Forelimb muscle (tissue), 1 donor: ENCODE results near the gene PCYT2. TPM values are rescaled to one million over a fixed set of nuclear protein-coding genes. Genes with fewer than 3 reads are reported as not detected.

Experiments used
- DNase-seq: peaks from one replicate; pipeline ENCODE4 v3.0.0-alpha.2; 2013; ENCODE audit warnings: low read depth
- polyA plus RNA-seq: library from polyadenylated mRNA; unstranded; fragments of 120-200 nt; gene quantifications from one replicate; pipeline ENCODE4 v1.2.1, GENCODE V29; 2013; ENCODE audit not compliant: insufficient read length

The PCYT2 gene
- polyA plus RNA-seq, 1 donor = 9.6 TPM

DNA sequence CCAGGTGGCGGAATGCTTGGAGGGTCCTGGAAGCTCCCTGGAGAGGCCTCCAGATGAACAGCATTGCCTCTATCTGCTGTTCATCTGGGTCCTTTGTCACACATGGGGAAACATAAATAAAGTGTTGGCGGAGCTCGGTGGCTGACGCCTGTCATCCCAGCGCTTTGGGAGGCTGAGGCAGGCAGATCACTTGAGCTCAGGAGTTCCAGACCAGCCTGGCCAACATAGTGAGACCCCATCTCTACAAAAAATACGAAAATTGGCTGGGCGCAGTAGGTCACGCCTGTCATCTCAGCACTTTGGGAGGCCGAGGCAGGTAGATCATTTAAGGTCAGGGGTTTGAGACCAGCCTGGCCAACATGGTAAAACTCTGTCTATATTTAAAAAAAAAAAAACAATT, 33.7 kb upstream of the PCYT2 start:
- no peak for DNase-seq

DNA sequence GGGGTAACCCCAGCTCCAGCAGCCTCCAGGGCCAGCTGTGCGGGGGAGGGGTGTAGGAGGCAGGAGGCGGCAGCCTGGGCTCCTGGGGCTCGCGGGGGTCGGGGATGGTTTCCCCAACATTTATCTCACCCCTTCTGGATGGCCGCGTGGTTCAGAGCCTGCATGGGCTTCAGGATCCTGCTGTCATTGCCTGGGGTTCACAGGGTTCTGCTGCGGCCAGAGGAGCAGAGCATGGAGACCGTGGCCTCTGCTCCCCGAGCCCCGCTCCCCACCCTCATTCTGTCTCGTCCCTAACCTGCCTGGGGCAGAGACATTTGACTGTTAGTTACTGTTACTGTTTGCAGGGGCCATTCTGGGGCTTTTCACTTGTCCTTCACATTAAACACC, 31.0 kb upstream of the PCYT2 start:
- DNase-seq = no peak

DNA sequence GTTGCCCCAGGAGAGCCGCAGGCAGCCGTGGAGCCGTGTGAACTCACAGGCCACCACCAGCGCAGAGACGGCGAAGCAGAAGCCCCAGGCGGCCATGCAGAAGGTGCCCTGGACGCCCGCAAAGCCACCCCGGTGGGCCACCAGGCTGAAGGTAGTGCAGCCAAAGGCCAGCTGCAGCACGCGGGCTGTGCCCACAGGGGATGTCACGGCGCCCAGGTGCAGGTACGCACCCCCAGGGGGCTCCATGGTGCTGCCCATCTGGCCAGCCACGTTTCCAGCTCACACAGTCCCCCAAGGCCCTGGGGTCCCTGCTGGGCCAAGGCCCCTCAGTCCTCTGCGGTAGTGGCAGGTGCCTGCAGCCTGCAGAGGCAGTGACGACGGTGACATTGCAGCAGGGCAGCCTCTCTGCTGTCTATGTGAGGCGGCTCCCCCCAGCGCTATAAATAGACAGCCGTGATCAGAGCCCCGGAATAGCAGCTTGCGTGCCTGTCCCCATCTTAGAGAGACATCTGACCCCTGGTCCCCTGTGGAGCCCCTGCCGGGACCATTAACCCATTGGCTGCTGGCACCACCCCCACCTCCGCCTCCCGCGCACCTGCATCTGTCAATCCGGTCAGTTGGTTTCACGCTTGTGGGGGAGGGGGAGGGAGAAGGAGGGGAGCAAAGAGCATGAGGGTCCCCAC, 30.4 kb upstream of the PCYT2 start:
- no peak for DNase-seq

DNA sequence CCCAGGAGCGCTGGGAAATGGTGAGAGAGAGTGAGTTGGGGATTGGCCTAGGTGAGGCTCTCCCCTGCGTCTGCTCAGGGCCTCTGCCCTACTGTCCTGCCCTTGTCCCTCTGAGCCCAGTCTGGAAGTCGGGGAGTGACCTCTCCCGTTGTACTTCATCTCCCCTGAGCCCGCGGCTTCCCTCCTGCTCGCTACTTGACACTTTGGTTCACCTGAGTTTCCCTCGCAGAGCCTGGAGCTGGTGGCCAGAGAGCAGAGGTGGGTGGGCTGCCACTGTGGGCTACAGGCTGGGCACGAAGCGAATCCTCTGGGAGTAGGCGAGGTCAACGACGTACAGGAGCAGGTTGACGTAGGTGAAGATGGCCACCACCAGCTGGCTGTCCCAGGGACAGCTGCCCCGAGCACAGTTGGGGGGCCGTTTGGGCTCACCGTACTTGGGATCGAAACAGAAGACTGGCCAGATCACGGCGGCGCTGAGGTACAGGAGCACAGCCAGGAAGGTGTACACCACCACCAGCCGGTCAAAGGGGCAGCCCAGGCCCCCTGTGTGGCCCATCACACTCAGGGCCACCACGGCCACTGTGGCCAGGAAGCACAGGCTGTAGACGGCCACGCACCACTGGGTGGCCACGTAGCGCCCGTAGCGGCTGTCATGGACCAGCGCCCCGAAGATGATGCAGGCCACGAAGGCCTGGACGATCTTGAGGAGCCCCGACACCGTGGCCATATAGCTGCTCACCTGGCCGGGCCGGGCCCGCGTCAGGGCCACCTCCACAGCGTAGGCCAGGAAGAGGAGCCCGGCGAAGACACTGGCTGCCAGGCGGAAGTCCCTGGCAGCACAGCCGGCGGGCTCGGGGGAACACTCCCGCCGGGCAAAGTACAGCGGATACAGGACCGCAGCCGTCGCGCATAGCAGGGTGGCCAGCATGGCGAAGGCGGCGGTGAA, 29.6 kb upstream of the PCYT2 start:
- no peak for DNase-seq

DNA sequence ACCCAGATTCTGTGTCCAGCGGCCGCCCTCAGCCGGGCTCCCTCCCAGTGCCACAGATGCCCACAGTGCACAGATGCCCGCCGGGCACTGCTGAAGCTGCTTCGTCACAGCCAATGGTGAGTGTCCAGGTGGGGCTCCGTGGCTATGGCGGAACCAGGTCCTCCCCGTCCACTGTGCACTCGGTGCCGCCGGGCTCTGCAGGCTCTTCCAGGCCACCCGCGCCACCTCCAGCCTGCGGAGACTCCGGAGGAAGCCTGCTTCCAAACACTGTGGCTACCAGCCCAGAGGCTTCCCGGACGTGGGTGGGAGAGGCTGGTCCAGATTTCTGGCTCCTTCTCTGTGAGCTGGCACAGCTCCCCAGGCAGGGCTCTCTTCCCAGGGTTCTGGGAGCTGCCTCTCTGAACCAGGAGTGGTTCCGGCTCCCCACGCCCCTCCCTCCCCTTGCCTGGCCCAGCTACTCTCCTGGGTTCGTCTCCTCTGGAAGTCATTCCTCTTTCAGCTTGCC, 28.7 kb upstream of the PCYT2 start:
- DNase-seq = no peak

DNA sequence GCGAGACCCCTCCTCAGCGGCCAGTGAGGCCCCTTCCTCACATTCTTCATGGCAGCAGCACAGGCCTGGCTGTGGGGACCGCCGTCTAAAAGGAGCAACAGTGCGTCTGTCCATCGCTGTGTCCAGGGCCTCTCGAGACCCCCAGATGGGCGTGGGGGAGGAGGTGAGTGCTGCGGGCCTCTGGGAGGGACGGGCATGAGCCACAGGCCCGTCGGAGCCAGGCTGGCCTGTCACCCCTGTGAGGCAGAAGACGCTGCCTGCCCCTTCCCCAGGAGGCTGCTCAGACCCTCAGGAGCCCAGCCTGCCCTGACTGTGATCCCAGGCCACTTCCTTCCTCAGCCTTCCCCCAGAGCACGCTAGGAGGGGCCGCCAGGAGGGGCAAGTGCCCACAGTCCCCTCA, 28.0 kb upstream of the PCYT2 start:
- DNase-seq = no peak

DNA sequence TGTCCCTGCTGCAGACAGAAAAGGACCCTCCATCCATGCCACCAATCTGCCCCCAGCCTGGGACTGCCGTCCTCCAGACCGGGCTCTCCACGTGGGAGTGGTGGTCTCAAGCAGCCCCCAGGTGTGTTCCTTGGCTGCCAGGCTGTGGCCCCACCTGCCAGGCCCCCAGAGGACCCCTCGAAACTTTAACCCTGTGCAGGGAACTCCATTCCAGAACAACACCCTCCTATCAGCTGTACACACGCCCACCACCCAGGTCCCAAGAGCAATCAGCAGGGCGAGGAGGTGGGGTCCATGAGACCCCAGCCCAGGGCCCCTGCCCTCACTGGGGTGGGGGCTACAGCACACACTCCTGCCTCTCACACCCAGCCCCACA, 24.5 kb upstream of the PCYT2 start:
- no peak for DNase-seq

DNA sequence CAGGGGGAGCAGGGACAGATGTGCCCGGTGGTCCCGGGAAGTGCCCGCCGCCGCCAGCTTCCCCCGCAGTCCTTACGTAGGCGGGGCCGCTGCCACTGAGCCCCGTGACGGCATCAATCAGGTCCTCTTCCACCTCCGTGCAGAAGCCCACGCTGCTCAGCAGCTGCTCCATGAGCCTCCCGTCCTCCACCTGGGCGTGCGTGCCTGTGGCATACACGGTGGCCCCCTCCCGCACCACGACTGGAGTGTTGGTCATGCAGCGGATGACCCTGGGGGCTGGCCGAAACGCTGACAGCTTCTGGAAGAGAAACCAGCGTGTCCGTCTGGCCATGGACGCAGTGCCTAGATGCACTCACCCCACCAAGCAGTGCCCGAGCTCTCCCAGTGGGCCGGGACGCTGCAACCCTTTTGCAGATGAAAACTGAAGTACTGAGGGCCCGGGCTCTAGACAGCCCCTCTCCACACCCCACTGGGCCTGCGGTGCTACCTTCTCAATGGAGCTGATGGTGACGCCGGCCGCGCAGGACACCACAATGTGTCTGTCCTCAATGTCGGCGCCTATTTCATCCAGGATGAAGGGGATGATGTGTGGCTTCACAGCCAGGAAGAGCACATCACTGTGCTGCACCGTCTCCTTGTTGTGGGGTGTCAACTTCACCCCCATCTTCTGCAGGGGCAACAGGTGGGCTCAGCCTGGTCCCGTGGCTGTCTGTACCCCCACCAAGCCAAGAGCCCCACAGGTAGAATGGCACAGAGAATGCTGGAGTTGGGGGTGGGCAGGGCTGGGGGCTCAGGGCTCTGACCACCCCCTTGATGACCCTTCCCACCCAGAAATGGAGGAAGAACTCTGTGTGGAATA, 23.9 kb upstream of the PCYT2 start:
- no peak for DNase-seq

DNA sequence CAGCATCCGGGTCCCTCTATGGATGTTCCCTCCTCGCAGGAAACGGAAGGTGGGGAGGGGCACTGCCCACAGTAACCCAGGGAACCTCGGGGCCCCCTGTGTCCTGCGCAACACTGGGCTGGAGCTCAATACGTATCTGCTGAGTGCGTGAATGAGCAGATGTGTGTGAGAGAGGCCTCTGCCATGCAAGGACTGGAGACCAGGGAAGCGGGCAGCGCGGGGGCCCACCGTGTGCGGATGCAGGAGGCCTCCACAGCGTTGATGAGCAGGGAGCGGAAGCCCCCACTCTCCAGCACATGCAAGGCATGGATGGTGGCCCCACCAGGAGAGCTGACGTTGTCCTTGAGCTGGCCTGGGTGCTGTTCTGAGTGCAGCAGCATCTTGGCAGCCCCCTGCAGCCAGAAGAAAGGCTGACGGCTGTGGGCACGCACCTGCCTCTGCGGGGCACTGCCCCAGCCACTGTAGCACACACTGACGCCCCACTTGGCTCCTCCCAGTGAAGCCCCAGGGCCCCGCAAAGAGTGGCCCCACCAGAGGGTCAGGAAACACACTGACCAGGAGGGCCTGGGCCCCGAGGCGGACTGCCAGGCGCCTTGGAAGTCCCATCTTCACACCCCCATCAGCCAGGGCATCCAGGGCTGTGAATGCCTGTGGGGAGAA, 23.0 kb upstream of the PCYT2 start:
- no peak for DNase-seq

DNA sequence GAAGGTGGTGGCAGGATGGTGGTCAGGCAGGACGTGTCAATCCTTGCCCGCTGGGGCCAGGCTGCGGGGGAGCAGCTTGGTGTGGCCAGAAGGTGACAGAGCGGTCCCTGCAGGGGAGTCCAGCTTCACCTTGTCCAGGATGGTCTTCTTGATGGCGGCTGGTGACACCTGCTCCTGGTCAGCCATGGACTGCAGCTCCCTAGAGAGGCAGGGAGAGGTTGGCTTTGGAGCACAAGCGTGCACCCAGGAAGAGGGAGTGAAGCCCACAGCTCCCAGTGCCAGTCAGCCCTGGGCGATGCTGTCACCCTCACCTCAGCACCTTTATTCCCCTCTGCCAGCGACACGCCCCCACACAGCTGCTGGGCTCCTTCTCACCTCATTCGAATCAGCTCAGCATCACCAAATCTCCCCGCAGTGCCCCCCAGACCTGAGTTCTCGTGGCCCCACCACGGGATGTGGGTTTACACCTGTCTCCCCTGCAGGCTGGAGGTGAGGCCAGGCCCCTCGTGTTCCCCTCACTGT, 22.0 kb upstream of the PCYT2 start:
- no peak for DNase-seq

DNA sequence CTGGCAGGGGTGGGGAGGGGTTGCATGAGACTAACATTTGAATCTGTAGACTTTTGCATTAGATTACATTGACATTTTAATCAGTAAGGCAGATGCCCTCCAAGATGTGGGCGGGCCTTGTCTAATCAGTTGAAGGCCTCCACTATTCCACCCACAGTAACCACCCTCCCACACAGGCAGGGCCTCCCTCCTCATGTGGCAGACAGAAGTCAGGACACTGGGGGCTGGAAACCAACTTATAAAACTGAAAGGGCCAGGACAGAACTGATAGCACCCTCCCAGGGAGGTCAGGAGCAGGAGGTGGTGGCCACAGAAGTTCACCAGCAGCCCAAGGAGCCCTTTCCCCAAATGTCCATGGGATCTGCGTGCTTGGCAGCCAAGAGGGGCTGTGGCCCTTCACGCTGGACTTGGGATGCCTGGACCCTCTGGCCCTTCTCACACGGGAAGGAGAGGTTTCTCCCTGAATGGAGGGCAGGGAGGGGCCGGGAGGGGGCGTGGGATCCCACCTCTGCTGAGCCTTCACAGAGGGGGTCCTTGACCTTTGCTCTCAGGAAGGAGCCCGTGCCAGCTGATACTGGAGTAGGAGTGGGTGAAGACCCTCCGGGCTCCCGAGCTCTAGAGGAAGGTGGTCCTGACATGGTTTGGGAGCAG, 21.3 kb upstream of the PCYT2 start:
- no peak for DNase-seq

DNA sequence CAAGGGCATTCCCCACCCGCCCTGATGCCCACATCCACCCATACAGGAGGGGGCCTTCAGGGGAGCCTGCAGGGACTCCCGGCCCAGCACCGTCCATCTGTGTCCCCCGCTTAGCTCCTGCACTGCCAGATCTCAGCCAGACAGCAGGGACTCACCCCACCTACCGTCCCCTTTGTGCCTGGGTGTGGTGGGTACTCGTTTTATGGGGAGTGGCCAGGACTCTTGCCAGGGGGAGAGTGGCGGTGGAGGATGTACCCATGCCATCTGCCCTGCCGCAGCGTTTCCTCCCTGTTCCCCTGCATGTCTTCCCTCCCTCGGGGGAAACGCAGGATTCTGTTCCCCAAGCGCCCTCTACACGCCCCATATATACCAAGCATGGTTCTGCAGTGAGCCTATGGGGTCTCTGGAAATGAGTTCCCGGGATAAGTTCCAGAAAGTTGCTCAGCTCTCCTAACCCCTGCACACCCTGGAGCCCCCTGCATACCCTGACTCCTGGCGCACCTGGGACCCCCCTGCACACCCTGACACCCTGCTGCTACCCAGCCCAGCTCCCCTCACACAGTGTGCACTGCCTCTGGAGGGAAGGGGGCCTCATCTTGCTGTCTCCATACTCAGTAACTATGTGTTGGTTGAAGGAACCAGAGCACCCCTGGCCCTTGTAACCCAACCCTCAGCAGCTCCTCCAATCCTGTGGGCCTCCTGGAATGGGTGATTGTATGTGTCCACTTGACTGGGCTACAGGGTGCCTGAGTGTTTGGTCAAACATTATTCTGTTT, 20.5 kb upstream of the PCYT2 start:
- no peak for DNase-seq

DNA sequence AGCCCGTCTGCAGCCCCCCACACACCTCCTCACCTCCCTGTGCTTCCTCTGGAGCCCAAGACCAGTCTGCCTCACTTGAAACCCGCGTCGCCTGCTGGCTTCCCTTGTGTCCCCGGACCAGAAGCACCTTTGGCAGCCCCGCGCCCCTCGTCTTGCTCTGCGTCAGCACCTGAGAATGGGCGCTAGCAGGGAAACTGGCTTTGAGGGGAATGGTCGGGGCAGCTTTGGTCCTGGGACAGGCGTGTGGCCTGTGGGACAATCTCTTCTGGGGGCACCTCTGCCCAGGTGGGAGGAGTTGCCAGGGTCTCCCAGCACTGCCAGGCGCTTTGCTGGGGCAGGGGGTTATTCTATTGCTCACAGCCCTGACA, 20.0 kb upstream of the PCYT2 start:
- no peak for DNase-seq

DNA sequence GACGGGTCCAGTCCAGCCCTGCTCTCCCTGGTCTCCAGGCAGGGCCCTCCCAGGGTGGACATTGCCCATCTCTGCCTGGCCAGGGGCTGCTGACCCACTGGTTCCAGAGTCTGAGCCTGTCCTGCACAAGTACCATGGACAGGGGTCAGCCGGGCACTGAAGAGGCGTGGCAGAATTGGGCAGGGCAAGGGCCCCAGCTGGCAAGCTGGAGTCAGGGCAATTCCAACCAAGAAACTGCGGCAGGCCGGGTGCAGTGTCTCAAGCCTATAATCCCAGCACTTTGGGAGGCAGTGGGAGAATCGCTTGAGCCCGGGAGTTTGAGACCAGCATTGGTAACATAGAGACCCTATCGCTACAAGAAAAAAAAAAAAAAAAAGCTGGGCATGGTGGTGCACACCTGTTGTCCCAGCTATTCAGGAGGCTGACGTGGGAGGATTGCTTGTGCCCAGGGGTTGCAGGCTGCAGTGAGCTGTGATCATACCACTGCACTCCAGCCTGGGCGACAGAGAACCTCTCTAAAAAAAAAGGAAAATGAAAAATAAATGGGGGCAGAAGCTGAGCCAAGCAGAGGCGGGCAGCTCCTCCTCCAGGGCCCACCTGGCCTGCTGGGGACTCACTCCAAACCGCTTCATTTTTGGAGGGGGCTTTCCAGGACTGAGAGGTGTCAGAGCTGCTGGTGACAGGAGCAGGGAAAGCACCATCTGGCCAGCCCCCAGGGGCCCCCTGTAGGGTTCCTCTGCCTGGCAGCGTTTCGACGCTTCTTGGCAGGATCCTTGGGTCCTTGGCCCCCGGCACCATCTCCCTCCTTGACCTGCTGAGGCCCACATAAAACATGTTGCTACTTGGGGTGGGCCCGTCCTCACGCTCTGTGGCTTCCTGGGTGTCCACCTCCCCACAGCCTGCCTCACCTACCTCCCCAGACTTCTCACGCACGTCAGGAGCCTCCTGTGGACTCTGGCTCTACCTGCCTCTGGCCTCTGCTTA, 19.2 kb upstream of the PCYT2 start:
- DNase-seq = no peak

DNA sequence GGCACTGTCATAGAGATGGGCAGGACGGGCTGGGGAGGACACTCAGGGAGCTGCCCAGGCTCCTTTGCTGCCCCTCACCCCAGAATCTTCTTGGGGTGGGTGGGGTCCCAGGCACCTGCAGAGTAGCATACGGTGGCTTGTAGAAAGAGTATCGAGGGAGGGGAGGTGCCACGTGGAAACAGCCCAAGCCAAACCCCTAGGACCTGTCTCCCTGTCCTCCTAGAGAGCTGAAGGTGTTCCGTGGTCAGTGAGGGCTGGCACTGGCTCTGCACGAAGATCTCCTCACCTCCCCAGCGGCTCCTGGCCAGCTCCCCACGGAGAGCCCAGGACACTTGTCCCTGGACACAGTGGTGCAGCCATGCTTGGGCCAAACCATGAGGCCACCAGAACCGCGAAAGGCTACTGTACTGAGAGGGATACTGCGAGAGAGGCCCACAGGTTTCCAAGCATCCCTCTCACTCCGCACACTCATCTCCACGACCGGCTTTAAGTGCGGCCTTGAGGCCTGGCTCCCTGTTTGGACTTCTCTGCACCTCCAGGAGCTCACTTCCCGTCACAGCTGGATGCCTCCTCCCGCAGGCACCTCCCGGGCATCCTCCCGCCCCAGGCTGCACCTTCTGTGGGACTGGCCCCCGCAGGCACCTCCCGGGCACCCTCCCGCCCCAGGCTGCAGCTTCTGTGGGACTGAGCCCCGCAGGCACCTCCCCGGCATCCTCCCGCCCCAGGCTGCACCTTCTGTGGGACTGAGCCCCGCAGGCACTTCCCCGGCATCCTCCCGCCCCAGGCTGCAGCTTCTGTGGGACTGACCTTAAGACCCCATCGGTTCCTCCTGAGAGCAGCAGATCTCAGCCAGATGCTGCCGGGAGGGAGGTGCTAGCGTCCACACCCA, 18.3 kb upstream of the PCYT2 start:
- DNase-seq = no peak

DNA sequence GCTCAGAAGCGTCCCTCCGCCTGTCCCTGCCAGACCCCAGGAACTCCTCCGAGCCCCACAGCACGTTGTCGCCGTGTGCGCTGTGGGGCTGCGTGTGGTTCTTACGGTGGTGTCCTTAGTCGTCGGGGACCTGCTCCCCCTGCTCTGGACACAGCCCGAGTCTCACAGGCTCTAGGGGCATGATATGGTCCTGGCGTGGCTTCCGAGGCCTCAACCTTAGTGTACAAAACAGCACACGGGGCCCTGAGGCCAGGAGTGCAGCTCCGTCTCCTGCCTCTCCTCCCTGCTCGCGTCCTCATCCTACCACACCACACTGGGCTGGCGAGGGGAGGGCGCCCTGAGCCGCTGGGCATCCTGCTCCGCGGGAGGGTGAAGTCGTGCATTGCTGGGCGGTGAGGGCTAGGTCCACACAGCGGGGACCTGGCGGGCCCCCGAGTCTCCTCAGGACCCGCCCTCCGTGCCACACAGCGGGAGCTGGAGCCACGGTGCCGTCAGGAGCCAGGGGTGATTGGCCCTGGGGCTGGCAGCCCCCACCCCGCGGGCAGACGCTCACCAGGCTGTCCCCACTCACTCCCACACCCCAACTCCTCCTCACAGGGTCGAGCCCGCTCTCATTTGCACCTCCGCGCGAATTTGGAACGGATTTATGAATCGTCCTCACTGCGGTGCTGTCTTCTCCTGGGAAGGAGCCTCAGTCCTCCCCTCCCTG, 17.5 kb upstream of the PCYT2 start:
- DNase-seq = no peak
